OCI-M2 (cell line): ENCODE data around the gene LMCD1.

Source experiments
- DNase-seq: peaks from one replicate; lab custom pipeline; 2025; ENCODE audit not compliant: unreplicated experiment; lab: John Stamatoyannopoulos, UW

Gene LMCD1

GRCh38 chr3:8608041-8608790 is 106.6 kb downstream of the LMCD1 start:
- DNase-seq, result no peak

DNA sequence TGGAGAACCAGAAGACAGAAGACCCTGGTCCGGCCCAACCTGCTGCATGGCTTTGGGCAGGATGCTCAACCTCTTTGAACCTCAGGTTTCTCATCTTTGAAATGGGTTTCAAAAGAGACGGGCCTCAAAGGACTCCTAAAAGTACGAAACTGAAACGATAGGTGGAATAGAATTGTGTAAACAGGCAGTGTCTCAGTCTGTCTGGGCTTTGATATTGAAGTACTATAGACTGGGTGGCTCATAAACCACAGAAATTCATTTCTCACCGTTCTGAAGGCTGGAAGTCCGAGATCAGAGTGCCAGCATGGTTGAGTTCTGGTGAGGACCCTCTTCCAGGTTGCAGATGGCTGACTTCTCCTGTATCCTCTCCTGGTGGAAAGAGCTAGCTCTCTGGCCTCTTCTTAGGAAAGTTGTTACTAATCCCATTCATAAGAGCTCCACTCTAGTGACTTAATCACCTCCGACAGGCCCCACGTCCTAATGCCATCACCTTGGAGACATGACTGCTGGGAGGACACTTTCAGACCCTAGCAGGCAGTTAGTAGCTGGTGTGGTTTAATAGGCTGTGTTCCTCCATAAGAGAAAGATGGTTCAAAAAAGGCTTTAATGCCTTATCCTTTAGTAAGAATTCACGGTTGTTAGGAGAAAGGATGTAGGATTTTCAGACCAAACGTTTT is 107.3 kb downstream of the LMCD1 start:
- no peak for DNase-seq

DNA sequence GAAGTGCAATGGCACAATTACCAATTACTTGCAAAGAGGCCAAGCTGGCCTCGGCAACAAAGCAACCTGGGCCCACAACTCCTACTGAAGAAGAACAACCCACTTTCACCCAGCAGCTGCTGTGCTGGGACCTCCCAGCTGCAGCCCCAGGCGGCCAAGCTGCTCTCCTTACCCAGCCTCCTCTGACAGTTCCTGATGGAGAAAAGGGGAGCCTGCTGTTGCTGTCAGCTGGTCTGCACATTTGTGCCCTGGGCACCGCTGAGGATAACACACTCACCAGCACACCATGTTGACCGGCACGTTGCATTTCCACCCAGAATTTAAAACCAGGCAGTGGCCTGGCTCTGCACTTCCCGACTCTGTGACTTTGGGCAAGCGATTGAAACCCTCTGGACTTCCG is 109.3 kb downstream of the LMCD1 start:
- DNase-seq, result no peak

- DNase-seq, result no peak
These were observed 116.3 kb downstream of the LMCD1 start for GRCh38 chr3:8617921-8618320.

GRCh38 chr3:8618950-8619349 is 117.3 kb downstream of the LMCD1 start:
- no peak for DNase-seq

DNA sequence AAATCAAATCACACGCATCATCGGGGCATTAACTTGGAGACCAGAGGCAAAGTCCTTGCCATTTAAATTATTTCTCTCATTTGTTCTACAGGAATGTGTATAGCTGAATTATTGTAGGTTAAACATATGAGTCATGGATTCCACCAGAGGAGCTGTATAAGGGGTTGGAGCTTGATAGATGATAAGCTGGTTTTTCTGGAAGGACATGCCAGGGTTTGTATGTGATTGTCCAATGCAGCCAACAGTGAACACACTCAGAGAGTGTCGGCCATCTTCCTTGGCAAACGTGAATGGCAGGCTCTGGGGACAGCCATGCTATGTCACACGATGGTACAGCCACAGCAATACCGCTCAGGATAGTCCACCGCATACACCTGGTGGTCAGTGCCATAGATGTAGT is 117.9 kb downstream of the LMCD1 start:
- no peak for DNase-seq

DNA sequence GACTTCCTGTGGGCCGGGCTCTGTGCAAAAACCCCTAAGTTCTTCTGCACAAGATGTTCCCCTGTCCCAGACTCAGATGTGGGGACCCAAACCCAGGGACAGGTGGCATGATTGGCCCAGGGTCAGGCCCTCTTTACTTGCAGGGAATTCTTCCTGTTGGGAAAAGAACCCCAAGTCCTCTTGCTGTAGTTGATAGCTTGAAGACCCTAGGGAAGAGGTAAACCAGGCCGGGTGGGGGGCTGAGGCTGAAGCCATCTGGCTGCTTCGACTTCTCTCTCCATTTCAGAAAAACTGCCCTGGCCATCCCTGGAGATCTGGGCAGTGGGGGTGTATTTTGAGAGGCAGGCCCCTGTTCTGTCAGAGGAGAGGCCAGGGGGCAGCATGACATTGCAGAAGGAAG is 119.5 kb downstream of the LMCD1 start:
- no peak for DNase-seq

DNA sequence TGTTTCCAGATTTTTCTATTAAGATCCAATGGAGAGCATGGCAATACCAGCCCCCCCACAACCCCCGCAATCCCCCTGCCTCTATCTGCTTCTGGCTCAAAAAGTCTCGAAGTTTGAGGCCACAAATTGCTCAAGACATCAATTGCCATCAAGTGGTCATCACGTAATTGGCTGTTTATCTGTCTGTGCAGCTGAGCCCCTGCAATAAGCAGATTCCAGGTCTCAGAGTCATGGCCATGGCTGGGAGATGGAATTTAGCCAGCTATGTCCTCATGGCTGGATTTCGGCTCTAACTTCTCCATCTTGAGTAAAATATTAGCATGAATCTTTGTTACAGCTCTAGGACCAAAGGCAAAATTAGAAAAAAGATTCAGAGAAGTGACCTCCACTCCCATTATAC is 120.2 kb downstream of the LMCD1 start:
- DNase-seq, result no peak

DNA sequence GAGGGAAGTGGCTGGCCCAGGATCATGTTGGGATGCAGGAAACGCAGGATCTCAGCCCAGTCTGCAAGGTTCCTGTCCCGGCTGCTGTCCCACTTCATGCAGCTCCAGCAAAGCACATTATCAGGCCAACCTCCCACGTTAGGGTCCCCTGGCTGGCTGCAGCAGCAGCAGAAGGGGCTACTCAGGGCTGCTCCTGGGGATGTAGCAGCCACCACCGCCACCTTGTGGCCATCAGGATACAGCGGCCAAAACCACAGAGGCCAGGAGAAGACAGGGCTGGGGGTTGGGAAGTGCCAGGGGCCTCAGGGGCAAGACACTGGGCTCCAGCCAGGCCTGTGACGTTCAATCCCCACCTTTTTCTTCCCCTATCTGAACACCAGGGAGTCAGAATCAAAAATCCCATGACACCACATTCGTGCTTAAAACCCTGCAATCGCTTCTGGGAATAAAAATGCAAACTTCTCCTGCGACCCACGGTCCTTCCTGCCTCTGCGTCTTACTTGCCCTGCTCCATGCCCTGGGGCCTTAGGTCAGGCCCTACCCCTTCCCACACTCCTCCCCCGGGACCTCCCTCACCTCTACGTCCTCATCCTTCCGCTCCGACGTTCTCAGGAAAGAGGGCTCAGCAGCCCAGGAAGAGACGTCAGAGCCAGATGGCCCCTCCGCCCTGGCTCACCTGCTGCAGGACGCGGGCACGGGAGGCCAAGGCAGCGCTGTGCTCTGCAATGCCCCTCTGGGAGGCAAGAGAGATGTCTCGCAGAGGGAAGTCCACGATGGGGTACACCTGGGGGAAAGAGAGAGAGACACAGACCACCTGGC is 121.5 kb downstream of the LMCD1 start:
- DNase-seq, result no peak

DNA sequence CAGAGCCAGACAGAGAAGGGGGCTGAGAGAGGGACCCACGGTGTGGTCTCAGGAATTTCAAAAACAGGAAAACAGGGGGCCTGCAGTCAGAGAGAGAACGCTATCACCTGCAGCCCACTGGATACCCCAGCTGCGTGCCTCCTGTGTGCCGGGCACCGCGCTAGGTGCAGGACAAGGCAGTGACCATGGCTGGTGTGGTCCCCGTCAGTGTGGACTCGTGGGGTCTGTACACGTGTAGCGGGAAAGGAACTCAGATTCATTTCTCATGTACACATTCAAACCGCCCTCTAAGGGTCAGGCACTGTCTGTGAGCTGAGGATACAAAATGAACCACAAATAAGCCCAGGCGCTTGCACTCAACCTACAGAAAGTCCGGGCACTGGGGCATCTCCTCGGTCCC is 122.1 kb downstream of the LMCD1 start:
- DNase-seq, result no peak
